Mesenchymal stem cell (in vitro differentiated cells and primary cell): ENCODE data around the gene PTGFRN.

Source experiments
- DNase-seq: peaks from one replicate; pipeline ENCODE4 v3.0.0-alpha.2; 2013
- H2AFZ ChIP-seq: one replicate; pipeline ENCODE4 v1.6.1; 2013; ENCODE audit warnings: low read depth, mild to moderate bottlenecking, control low read depth, inconsistent platforms, low read length, moderate library complexity
- H2AK5ac ChIP-seq: 2 replicates; pipeline ENCODE4 v1.6.1; 2013; ENCODE audit warnings: low read length, moderate library complexity, mild to moderate bottlenecking, inconsistent platforms; ENCODE audit not compliant: severe bottlenecking
- H2BK120ac ChIP-seq: one replicate; pipeline ENCODE4 v1.6.1; 2013; ENCODE audit warnings: low read depth, mild to moderate bottlenecking, inconsistent platforms, low read length, moderate library complexity
- H2BK12ac ChIP-seq, 2 experiments: one replicate each; pipeline ENCODE4 v1.6.1; 2013; ENCODE audit warnings: inconsistent platforms in 2 of 2, low read length in 2 of 2, mild to moderate bottlenecking in 2 of 2, moderate library complexity in 2 of 2, control low read depth in 1 of 2
- H2BK15ac ChIP-seq: one replicate; pipeline ENCODE4 v1.6.1; 2013; ENCODE audit warnings: mild to moderate bottlenecking, low read depth, inconsistent platforms; ENCODE audit not compliant: poor library complexity, severe bottlenecking
- H2BK5ac ChIP-seq: 2 replicates; pipeline ENCODE4 v1.6.1; 2013; ENCODE audit warnings: low read depth, mild to moderate bottlenecking, low read length, control low read depth, inconsistent platforms; ENCODE audit not compliant: poor library complexity, severe bottlenecking
- H3K14ac ChIP-seq, 2 experiments: one replicate each; pipeline ENCODE4 v1.6.1; 2013; ENCODE audit warnings: inconsistent platforms in 2 of 2, low read length in 2 of 2, control low read depth in 1 of 2, mild to moderate bottlenecking in 1 of 2, moderate library complexity in 1 of 2
- H3K18ac ChIP-seq, 2 experiments: one replicate each; pipeline ENCODE4 v1.6.1; 2013; ENCODE audit warnings: inconsistent platforms in 2 of 2, low read length in 2 of 2, control low read depth in 1 of 2, low read depth in 1 of 2, mild to moderate bottlenecking in 1 of 2
- H3K23ac ChIP-seq, 2 experiments: one replicate each; pipeline ENCODE4 v1.6.1; 2013; ENCODE audit warnings: inconsistent platforms in 2 of 2, low read length in 2 of 2, mild to moderate bottlenecking in 2 of 2, moderate library complexity in 2 of 2, control low read depth in 1 of 2
- H3K27ac ChIP-seq: 2 replicates; pipeline ENCODE4 v1.5.1; 2013; ENCODE audit warnings: mild to moderate bottlenecking, moderate library complexity, low read length, control low read depth, inconsistent platforms; ENCODE audit not compliant: poor library complexity, severe bottlenecking
- H3K27me3 ChIP-seq, 2 experiments: 2 replicates each; pipeline versions ENCODE4 v1.6.1 to v1.7.0; 2013; ENCODE audit warnings: low read length in 2 of 2, mild to moderate bottlenecking in 2 of 2, moderate library complexity in 2 of 2, control low read depth in 1 of 2, inconsistent platforms in 1 of 2; ENCODE audit not compliant: control insufficient read depth in 1 of 2, insufficient read depth in 1 of 2
- H3K36me3 ChIP-seq, 2 experiments: 2 replicates each; pipeline versions ENCODE4 v1.6.1 to v1.7.0; 2013; ENCODE audit warnings: low read length in 2 of 2, control low read depth in 1 of 2, inconsistent platforms in 1 of 2, low read depth in 1 of 2, mild to moderate bottlenecking in 1 of 2; ENCODE audit not compliant: insufficient read depth in 2 of 2, control insufficient read depth in 1 of 2
- H3K4ac ChIP-seq, 2 experiments: one replicate each; pipeline ENCODE4 v1.6.1; 2013; ENCODE audit warnings: inconsistent platforms in 2 of 2, low read length in 2 of 2, mild to moderate bottlenecking in 2 of 2, moderate library complexity in 2 of 2, control low read depth in 1 of 2, low read depth in 1 of 2
- H3K4me1 ChIP-seq: 2 replicates; pipeline ENCODE4 v1.6.1; 2013; ENCODE audit warnings: low read depth, low read length, control low read depth; ENCODE audit not compliant: control insufficient read depth, insufficient read depth
- H3K4me2 ChIP-seq: 2 replicates; pipeline ENCODE4 v1.6.1; 2013; ENCODE audit warnings: low read length, mild to moderate bottlenecking, inconsistent platforms; ENCODE audit not compliant: poor library complexity, severe bottlenecking
- H3K4me3 ChIP-seq, 2 experiments: 2 replicates each; pipeline versions ENCODE4 v1.5.1 to v1.7.0; 2013; ENCODE audit warnings: low read length in 2 of 2, mild to moderate bottlenecking in 2 of 2, control low read depth in 1 of 2, low read depth in 1 of 2; ENCODE audit not compliant: insufficient read depth in 1 of 2
- H3K79me1 ChIP-seq: replicated peaks from 2 replicates; pipeline ENCODE4 v1.6.1; 2013; ENCODE audit warnings: mild to moderate bottlenecking, control low read depth, low read length, inconsistent platforms; ENCODE audit not compliant: poor library complexity, severe bottlenecking
- H3K9ac ChIP-seq: 2 replicates; pipeline ENCODE4 v1.7.0; 2013; ENCODE audit warnings: mild to moderate bottlenecking, low read length, moderate library complexity
- H3K9me3 ChIP-seq: 2 replicates; pipeline ENCODE4 v1.7.0; 2013; ENCODE audit warnings: mild to moderate bottlenecking, low read length; ENCODE audit not compliant: control insufficient read depth
- H4K8ac ChIP-seq: one replicate; pipeline ENCODE4 v1.6.1; 2013; ENCODE audit warnings: inconsistent platforms, mild to moderate bottlenecking, low read length, moderate library complexity
- H4K91ac ChIP-seq: one replicate; pipeline ENCODE4 v1.6.1; 2013; ENCODE audit warnings: mild to moderate bottlenecking, low read length, inconsistent platforms
- whole genome bisulfite sequencing: methylation state at CpG from one replicate; pipeline ENCODE4 v1.1.7; 2013; ENCODE audit warnings: mixed read lengths; 5-methylcytosine and 5-hydroxymethylcytosine counted together

Gene PTGFRN

DNA sequence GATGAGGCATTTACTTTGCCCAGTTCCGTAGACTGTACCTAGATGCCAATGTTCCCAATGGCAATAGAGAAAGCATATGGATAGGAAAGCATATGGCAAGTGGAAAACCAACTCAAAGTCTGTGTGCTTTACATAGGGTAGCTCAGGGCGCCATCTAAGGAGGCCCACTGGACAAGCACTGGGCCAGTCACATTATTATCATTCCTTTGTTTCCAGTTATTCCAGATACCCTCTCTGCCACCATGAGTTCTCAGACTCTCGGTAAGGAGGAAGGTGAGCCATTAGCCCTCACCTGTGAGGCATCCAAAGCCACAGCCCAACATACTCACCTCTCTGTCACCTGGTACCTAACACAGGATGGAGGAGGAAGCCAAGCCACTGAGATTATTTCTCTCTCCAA is 101.6 kb downstream of the PTGFRN start:
- H2BK15ac ChIP-seq: no peak overlapping the region

GRCh38 chr1:117013309-117013858 is 103.7 kb downstream of the PTGFRN start:
- no peak for DNase-seq
- no peak overlapping the region for H3K4me3 ChIP-seq
- H3K9me3 ChIP-seq: no peaks in the 10 kb centered on the region
- H3K4ac ChIP-seq: no peak overlapping the region
- H3K4me1 ChIP-seq: peaks cover 1% of the 10 kb centered on the region
- 92% methylated on average over 5 of the region's 5 CpGs for WGBS
- no peaks in the 10 kb centered on the region for H3K36me3 ChIP-seq
- H3K27me3 ChIP-seq: no peaks in the 10 kb centered on the region
- H3K23ac ChIP-seq: no peak overlapping the region
- H2BK15ac ChIP-seq: no peak overlapping the region
- H3K4me2 ChIP-seq: no peak overlapping the region
- no peak overlapping the region for H4K91ac ChIP-seq
- H3K14ac ChIP-seq: no peak overlapping the region
- H3K27ac ChIP-seq: no peak overlapping the region
- no peak overlapping the region for H4K8ac ChIP-seq
- no peak overlapping the region for H3K18ac ChIP-seq
- no peak overlapping the region for H2AFZ ChIP-seq
- H2BK5ac ChIP-seq: no peak overlapping the region
- H3K79me1 ChIP-seq: no peaks in the 10 kb centered on the region
- no peak overlapping the region for H2BK12ac ChIP-seq
- no peak overlapping the region for H3K9ac ChIP-seq
- no peak overlapping the region for H2BK120ac ChIP-seq
- H2AK5ac ChIP-seq: no peak overlapping the region

More for the DNA sequence above, 101.6 kb downstream of the PTGFRN start:
- Histone ChIP-seq H3K27me3 (no peaks in the 10 kb centered on the region), H3K79me1 (no peaks in the 10 kb centered on the region), H3K9me3 (no peaks in the 10 kb centered on the region), H3K4ac (no peak overlapping the region), H4K91ac (no peak overlapping the region), H3K27ac (no peak overlapping the region), H3K23ac (no peak overlapping the region), H3K36me3 (no peaks in the 10 kb centered on the region), H3K9ac (no peak overlapping the region), H4K8ac (no peak overlapping the region), H2BK12ac (no peak overlapping the region), H3K14ac (no peak overlapping the region), H2AFZ (no peak overlapping the region), H3K18ac (no peak overlapping the region), H2BK120ac (no peak overlapping the region), H2BK5ac (no peak overlapping the region), H3K4me1 (peaks cover 5% of the 10 kb centered on the region), H2AK5ac (no peak overlapping the region), H3K4me3 (no peak overlapping the region), H3K4me2 (no peak overlapping the region)
- DNase-seq: no peak
- 96% methylated on average over 3 of the region's 3 CpGs for WGBS

GRCh38 chr1:117014209-117014608 is 104.5 kb downstream of the PTGFRN start:
- Histone ChIP-seq H2AFZ (no peak overlapping the region), H3K4ac (no peak overlapping the region), H3K27ac (no peak overlapping the region), H3K4me3 (no peak overlapping the region), H3K14ac (no peak overlapping the region), H3K18ac (no peak overlapping the region), H3K4me1 (peaks cover 1% of the 10 kb centered on the region), H2AK5ac (no peak overlapping the region), H3K23ac (no peak overlapping the region), H3K36me3 (no peaks in the 10 kb centered on the region), H3K27me3 (no peaks in the 10 kb centered on the region), H3K4me2 (no peak overlapping the region), H2BK5ac (no peak overlapping the region), H2BK12ac (no peak overlapping the region), H3K9me3 (no peaks in the 10 kb centered on the region), H3K79me1 (no peaks in the 10 kb centered on the region), H4K91ac (no peak overlapping the region), H3K9ac (no peak overlapping the region), H2BK120ac (no peak overlapping the region), H2BK15ac (no peak overlapping the region), H4K8ac (no peak overlapping the region)
- 94% methylated on average over 4 of the region's 5 CpGs for WGBS
- DNase-seq: no peak

GRCh38 chr1:117015724-117016123 is 106.0 kb downstream of the PTGFRN start:
- no peak for DNase-seq
- Histone ChIP-seq H3K23ac (no peak overlapping the region), H3K27ac (no peak overlapping the region), H4K8ac (no peak overlapping the region), H2AK5ac (no peak overlapping the region), H3K27me3 (peaks cover 0 to 4% of the 10 kb centered on the region in 2 experiments), H3K4ac (no peak overlapping the region), H2AFZ (no peak overlapping the region), H3K14ac (no peak overlapping the region), H4K91ac (no peak overlapping the region), H3K4me1 (peaks cover 1% of the 10 kb centered on the region), H3K4me2 (no peak overlapping the region), H2BK5ac (no peak overlapping the region), H3K79me1 (no peaks in the 10 kb centered on the region), H2BK15ac (no peak overlapping the region), H2BK12ac (no peak overlapping the region), H3K18ac (no peak overlapping the region), H3K9me3 (no peaks in the 10 kb centered on the region), H2BK120ac (no peak overlapping the region), H3K36me3 (no peaks in the 10 kb centered on the region), H3K4me3 (no peak overlapping the region), H3K9ac (no peak overlapping the region)
- WGBS: 89% methylated on average over 1 of the region's 3 CpGs
